Endothelial cell (in vitro differentiated cells): Measurements from ENCODE around the gene KNDC1. TPM values are rescaled to one million over a fixed set of nuclear protein-coding genes. Genes with fewer than 3 reads are reported as not detected.

Experiments
- DNase-seq: peaks from one replicate; pipeline ENCODE4 v3.0.0; 2021; ENCODE audit warnings: low spot score
- H3K27ac Mint-ChIP-seq: one replicate; pipeline ENCODE4 v1.8.0; 2021; ENCODE audit warnings: mixed read lengths, inconsistent platforms; ENCODE audit not compliant: unreplicated experiment
- H3K27me3 Mint-ChIP-seq: one replicate; pipeline ENCODE4 v1.8.0; 2021; ENCODE audit warnings: mild to moderate bottlenecking, moderate library complexity, mixed read lengths, inconsistent platforms; ENCODE audit not compliant: unreplicated experiment
- H3K36me3 Mint-ChIP-seq: one replicate; pipeline ENCODE4 v1.8.0; 2021; ENCODE audit warnings: mild to moderate bottlenecking, low read depth, mixed read lengths, inconsistent platforms; ENCODE audit not compliant: unreplicated experiment
- H3K4me1 Mint-ChIP-seq: one replicate; pipeline ENCODE4 v1.8.0; 2021; ENCODE audit warnings: mild to moderate bottlenecking, mixed read lengths, inconsistent platforms; ENCODE audit not compliant: unreplicated experiment
- H3K4me3 Mint-ChIP-seq: one replicate; pipeline ENCODE4 v1.8.0; 2021; ENCODE audit warnings: mild to moderate bottlenecking, mixed read lengths, inconsistent platforms; ENCODE audit not compliant: unreplicated experiment
- H3K9me3 Mint-ChIP-seq: one replicate; pipeline ENCODE4 v1.8.0; 2021; ENCODE audit warnings: mixed read lengths, inconsistent platforms; ENCODE audit not compliant: unreplicated experiment
- CTCF ChIP-seq: fragments of 200-600 bp; sonication (generic); IDR thresholded peaks from one replicate; pipeline ENCODE4 v1.5.0; 2021; ENCODE audit warnings: antibody characterized with exemption; ENCODE audit not compliant: unreplicated experiment
- microRNA-seq: library from miRNA; unstranded; fragments of <30 nt; microRNA quantifications from one replicate; pipeline ENCODE4, GENCODE V29; 2020; ENCODE audit not compliant: unreplicated experiment
- total RNA-seq: library from RNA; stranded (reverse); fragmentation: NEBNext Ultra II Directional; extraction: Animal tissue kit (Norgen Biotek cat#: 25700); gene quantifications from one replicate; pipeline ENCODE4 v1.2.1, GENCODE V29; 2021; ENCODE audit not compliant: unreplicated experiment

Gene KNDC1
- total RNA-seq, 1 donor from 2014 or later: 1.3 TPM

DNA sequence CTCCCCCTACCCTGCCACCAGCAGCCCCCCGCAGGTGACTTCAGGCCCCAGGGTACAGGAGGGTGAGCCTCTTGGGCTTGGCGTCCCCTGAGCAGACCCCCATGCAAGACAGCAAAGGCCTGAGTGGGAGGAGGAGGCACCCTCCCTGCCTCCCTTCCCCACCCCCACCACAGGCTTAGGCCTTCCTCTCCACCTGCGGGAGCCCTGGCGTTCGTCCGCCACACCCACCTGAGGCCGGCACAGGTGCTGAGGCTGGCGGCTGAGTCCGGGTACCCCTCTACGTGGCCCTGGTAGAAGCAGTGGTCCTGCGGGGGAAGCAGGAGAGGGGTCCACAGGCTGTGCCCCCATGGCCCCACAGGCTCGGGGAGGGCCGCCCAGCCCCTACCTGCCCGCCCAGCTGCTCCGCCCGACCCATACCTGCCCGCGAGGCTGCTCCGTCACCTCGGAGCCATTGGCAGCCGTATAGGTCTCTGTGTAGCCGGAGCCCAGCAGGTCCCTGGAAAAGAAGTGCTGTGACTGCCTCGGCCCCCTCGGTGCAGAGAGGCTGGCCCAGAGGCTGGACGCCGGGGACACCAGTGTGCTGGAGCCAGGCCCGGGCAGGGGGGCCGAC lies 113.6 kb downstream of the KNDC1 start:
- Mint-ChIP-seq H3K4me1 (no peaks in the 10 kb centered on the region), H3K36me3 (no peaks in the 10 kb centered on the region), H3K9me3 (no peaks in the 10 kb centered on the region), H3K4me3 (no peak overlapping the region), H3K27me3 (no peaks in the 10 kb centered on the region), H3K27ac (no peak overlapping the region)
- TF ChIP-seq CTCF: no peak
- DNase-seq: no peak

- no peak overlapping the region for H3K4me3 Mint-ChIP-seq
- no peak for TF ChIP-seq CTCF
- no peaks in the 10 kb centered on the region for H3K4me1 Mint-ChIP-seq
- H3K9me3 Mint-ChIP-seq: no peaks in the 10 kb centered on the region
- no peak for DNase-seq
- no peak overlapping the region for H3K27ac Mint-ChIP-seq
- H3K27me3 Mint-ChIP-seq: no peaks in the 10 kb centered on the region
- H3K36me3 Mint-ChIP-seq: no peaks in the 10 kb centered on the region
Measured at GRCh38 chr10:133274751-133275683, 115.0 kb downstream of the KNDC1 start.

- H3K27me3 Mint-ChIP-seq: no peaks in the 10 kb centered on the region
- no peak for TF ChIP-seq CTCF
- no peaks in the 10 kb centered on the region for H3K9me3 Mint-ChIP-seq
- no peak overlapping the region for H3K4me3 Mint-ChIP-seq
- H3K27ac Mint-ChIP-seq: no peak overlapping the region
- no peaks in the 10 kb centered on the region for H3K36me3 Mint-ChIP-seq
- no peak for DNase-seq
- H3K4me1 Mint-ChIP-seq: no peaks in the 10 kb centered on the region
Measured at GRCh38 chr10:133275684-133276092, 115.7 kb downstream of the KNDC1 start.

Small RNAs within 50 kb of the gene (microRNA-seq; reads per million reads assigned to microRNA genes)
- gene MIR202: not detected

Other genes starting within 250 kb of the KNDC1 start
- 0.95 TPM for gene CFAP46, start 217.6 kb upstream of the KNDC1 start, total RNA-seq
- gene ADGRA1, start 72.3 kb upstream of the KNDC1 start, total RNA-seq: not detected
- 0.38 TPM for gene UTF1, start 70.0 kb downstream of the KNDC1 start, total RNA-seq
- gene VENTX, start 77.6 kb downstream of the KNDC1 start, total RNA-seq: 0.23 TPM
- 1.5 TPM for gene ADAM8, start 116.6 kb downstream of the KNDC1 start, total RNA-seq
- 50.7 TPM for gene TUBGCP2, start 148.7 kb downstream of the KNDC1 start, total RNA-seq
- gene ZNF511, start 148.7 kb downstream of the KNDC1 start, total RNA-seq: 18.6 TPM
- gene CALY, start 176.7 kb downstream of the KNDC1 start, total RNA-seq: not detected
- gene PRAP1, start 187.2 kb downstream of the KNDC1 start, total RNA-seq: not detected
- gene FUOM, start 197.8 kb downstream of the KNDC1 start, total RNA-seq: 8.9 TPM
- 69.6 TPM for gene ECHS1, start 213.1 kb downstream of the KNDC1 start, total RNA-seq
- gene PAOX, start 219.0 kb downstream of the KNDC1 start, total RNA-seq: 6.6 TPM
- gene MTG1, start 233.9 kb downstream of the KNDC1 start, total RNA-seq: 97.3 TPM